WTC11 (cell line): Measurements from ENCODE around the gene SHMT1.

Source experiments
- ELF4 ChIP-seq: sonication (generic); formaldehyde crosslinking; IDR thresholded peaks from 2 replicates; pipeline ENCODE4 v1.8.1; 2022; ENCODE audit warnings: low read depth, mild to moderate bottlenecking, moderate library complexity, missing genetic modification reagents
- NR2C2 ChIP-seq: sonication (generic); formaldehyde crosslinking; IDR thresholded peaks from 2 replicates; pipeline ENCODE4 v1.8.0; 2022; ENCODE audit warnings: mild to moderate bottlenecking, missing genetic modification reagents
- SMAD3 ChIP-seq: sonication (generic); formaldehyde crosslinking; IDR thresholded peaks from 2 replicates; pipeline ENCODE4 v1.8.0; 2022; ENCODE audit warnings: missing genetic modification reagents, mild to moderate bottlenecking, borderline replicate concordance
- SP1 ChIP-seq: sonication (generic); formaldehyde crosslinking; conservative IDR thresholded peaks from 2 replicates; pipeline ENCODE4 v1.8.1; 2022; ENCODE audit warnings: missing genetic modification reagents
- TEAD4 ChIP-seq: sonication (generic); formaldehyde crosslinking; IDR thresholded peaks from 2 replicates; pipeline ENCODE4 v1.8.0; 2022; ENCODE audit warnings: mild to moderate bottlenecking, missing genetic modification reagents
- ZNF317 ChIP-seq: sonication (generic); formaldehyde crosslinking; IDR thresholded peaks from 2 replicates; pipeline ENCODE4 v1.8.1; 2023; ENCODE audit warnings: low read depth, mild to moderate bottlenecking, moderate library complexity, missing genetic modification reagents, borderline replicate concordance
- TF ChIP-seq, protein P1 (sequence below): fragments of 200-600 bp; IDR thresholded peaks from 2 replicates; pipeline ENCODE4 v1.8.0; 2022; ENCODE audit warnings: antibody characterized with exemption
- TF ChIP-seq, protein P2 (sequence below): fragments of 250-450 bp; sonication (Bioruptor Pico); conservative IDR thresholded peaks from 2 replicates; pipeline ENCODE4 v1.9.0; 2021; ENCODE audit warnings: mild to moderate bottlenecking

GRCh38 chr17:18380471-18381157, 17.3 kb upstream of the SHMT1 start:
- TF ChIP-seq ZNF317 (no peak), TEAD4 (CRISPR knock-in tag) (no peak), NR2C2 (CRISPR knock-in tag) (no peak), ELF4 (no peak), SP1 (CRISPR knock-in tag) (no peak), SMAD3 (no peak)
- TF ChIP-seq, protein P1, sequence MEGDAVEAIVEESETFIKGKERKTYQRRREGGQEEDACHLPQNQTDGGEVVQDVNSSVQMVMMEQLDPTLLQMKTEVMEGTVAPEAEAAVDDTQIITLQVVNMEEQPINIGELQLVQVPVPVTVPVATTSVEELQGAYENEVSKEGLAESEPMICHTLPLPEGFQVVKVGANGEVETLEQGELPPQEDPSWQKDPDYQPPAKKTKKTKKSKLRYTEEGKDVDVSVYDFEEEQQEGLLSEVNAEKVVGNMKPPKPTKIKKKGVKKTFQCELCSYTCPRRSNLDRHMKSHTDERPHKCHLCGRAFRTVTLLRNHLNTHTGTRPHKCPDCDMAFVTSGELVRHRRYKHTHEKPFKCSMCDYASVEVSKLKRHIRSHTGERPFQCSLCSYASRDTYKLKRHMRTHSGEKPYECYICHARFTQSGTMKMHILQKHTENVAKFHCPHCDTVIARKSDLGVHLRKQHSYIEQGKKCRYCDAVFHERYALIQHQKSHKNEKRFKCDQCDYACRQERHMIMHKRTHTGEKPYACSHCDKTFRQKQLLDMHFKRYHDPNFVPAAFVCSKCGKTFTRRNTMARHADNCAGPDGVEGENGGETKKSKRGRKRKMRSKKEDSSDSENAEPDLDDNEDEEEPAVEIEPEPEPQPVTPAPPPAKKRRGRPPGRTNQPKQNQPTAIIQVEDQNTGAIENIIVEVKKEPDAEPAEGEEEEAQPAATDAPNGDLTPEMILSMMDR, result no peak
- TF ChIP-seq, protein P2, sequence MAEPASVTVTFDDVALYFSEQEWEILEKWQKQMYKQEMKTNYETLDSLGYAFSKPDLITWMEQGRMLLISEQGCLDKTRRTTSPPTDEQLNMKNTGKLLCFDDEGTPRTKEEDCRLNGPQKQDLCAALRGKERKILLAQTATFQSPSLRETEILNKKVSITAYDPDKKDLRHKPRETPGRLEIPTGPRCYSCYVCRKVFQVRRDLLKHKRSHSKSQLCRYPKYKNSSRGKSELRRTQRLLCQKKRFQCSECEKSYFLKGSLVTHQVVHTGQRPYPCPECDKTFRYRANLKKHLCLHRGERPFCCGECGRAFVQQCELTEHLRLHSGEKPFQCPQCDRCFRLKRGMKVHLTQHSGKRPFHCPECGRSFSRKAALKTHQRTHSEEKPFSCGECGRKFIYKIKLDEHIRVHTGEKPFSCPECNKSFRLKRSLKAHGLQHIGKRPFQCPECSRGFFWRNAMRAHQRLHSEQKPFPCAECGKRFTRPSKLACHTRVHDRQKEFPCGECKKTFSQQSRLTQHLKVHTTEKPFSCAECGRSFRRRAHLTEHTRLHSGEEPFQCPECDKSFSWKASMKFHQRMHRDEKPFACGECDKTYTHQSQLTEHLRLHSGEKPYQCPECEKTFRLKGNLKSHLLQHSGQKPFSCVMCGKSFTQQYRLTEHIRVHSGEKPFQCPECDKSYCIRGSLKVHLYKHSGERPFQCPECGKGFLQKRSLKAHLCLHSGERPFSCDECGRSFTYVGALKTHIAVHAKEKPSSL, result no peak
